Mesodermal cell (in vitro differentiated cells): ENCODE results near the gene SMAD3.
"Not testable (repeated sequence)": the region's sequence is repeated elsewhere in the genome, so short reads cannot be mapped to it uniquely, and the experiment has no call there.

ENCODE experiments used
- H3K27ac ChIP-seq: 2 replicates; pipeline ENCODE4 v1.7.0; 2013; ENCODE audit warnings: mild to moderate bottlenecking, low read depth, low read length, moderate library complexity; ENCODE audit not compliant: severe bottlenecking
- H3K36me3 ChIP-seq: 2 replicates; pipeline ENCODE4 v1.7.1; 2013; ENCODE audit warnings: mild to moderate bottlenecking, low read length, moderate library complexity; ENCODE audit not compliant: control insufficient read depth, insufficient read depth
- H3K4me1 ChIP-seq: one replicate; pipeline ENCODE4 v1.7.1; 2013; ENCODE audit warnings: mild to moderate bottlenecking, low read length; ENCODE audit not compliant: insufficient read depth, control insufficient read depth, poor library complexity, severe bottlenecking
- H3K4me3 ChIP-seq: 2 replicates; pipeline ENCODE4 v1.7.0; 2013; ENCODE audit warnings: low read length, control low read depth, mild to moderate bottlenecking; ENCODE audit not compliant: insufficient read depth, poor library complexity, severe bottlenecking; ENCODE audit errors: extremely low read depth
- H3K9me3 ChIP-seq: 2 replicates; pipeline ENCODE4 v1.7.1; 2013; ENCODE audit warnings: mild to moderate bottlenecking, low read length, moderate library complexity; ENCODE audit not compliant: control insufficient read depth
- WGBS, 2 experiments: methylation state at CpG; one replicate each; pipeline ENCODE4 v1.1.5; 2013; ENCODE audit warnings: missing lambda C conversion rate in 2 of 2; ENCODE audit not compliant: insufficient coverage in 2 of 2; 5-methylcytosine and 5-hydroxymethylcytosine counted together

Gene SMAD3

DNA sequence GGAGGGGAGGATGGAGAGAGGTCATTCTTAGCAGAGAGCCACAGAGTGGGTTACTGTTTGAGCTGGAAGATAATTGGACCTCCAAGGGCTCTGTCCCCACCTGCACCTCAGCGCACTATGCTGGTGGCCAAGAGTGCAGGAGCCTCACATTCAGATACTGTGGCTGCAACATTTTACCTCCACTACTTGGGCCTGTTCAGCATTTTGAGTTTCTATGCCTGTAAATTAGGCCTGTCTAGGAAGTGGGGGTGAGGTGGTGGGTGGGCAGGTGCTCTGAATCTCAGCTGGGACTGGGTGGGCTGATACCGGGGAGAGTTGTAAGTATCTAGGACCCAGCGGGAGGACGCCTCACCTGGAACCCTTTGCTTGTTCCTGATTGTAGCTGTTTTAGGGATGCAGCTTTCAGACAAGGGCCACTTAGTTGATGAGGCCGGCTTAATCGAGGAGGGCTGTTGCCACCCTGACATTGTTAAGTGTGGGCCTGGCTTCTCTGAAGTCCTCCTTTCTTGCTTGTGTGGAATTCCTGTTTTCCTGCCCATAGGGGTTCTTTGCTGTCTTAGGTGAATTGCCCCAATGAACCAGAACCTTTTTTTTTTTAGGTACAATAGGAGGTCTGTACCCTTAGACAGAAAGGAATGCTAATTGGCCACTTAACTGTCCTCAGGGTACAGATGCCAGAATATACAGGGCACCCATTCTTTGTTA lies 83.8 kb downstream of the SMAD3 start:
- Histone ChIP-seq H3K27ac (peak overlapping the region; percentile 99), H3K36me3 (peaks cover 1% of the 10 kb centered on the region), H3K4me1 (peaks cover 64% of the 10 kb centered on the region), H3K4me3 (no peak overlapping the region), H3K9me3 (no peaks in the 10 kb centered on the region)
- WGBS, 2 experiments = 52 to 62% methylated on average over 5 to 6 of the region's 6 CpGs

DNA sequence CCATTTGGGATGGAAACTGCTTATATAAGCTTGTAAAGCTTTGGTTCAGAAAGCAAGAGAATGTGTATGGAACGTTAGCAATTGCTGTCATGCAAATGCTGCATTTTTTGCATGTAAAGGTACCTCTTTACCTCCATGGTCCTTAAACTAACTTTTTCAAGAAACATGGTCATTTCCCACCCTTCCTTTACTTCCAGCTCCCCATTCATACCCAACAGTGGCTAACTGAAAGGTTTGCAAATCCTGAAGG lies 84.3 kb downstream of the SMAD3 start:
- H3K36me3 ChIP-seq = peaks cover 4% of the 10 kb centered on the region
- WGBS, 2 experiments = 20% methylated on average over 1 of the region's 1 CpG; no CpG with 5 or more reads in 1 of the 2 experiments
- no peaks in the 10 kb centered on the region for H3K9me3 ChIP-seq
- H3K27ac ChIP-seq = peak overlapping the region; percentile 99
- H3K4me3 ChIP-seq = no peak overlapping the region
- H3K4me1 ChIP-seq = peaks cover 59% of the 10 kb centered on the region

DNA sequence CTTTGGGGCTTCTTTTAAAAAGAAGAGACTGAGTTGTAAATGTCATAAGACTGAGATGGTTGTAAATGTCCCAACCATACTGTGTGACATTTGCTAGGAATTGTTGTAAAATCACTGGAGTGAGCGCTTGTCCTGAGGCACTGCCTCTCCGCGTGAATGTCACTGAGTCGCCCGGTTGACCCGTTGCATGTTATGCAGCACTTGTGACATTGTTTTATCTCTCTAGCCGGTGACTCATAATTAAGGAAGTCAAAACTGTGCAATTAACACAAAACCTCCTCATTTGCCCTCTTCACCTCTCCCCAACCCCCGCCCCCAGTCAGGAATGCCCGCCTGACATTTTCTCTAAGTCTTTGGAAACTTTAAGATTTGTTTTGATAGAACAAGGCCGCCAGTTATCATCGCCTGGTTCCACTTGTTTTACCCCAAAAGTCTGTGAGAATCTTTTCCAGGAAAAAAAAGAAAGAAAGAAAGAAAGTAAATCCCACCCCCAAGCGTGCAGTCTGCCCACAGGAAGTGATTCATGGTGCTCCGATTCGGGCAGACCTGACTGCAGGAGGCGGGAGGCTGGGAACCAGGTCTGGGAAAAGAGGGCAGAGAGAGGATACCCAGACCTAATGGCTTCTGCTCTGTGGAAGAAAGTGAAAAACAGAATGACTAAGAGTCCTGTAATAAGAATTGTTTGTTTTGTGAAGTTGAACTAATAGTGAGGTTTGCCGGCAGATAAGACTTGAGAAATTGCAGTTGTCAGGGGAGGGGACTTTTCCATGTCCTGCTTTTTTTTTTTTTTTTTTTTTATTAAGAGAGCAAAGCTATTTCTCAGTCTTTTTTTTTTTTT lies 84.8 kb downstream of the SMAD3 start:
- Histone ChIP-seq H3K4me3 (peak overlapping the region; percentile 6), H3K9me3 (no peaks in the 10 kb centered on the region), H3K27ac (peak overlapping the region; percentile 99), H3K4me1 (peaks cover 54% of the 10 kb centered on the region), H3K36me3 (peaks cover 9% of the 10 kb centered on the region)
- WGBS, 2 experiments = 8% methylated on average over 10 to 14 of the region's 16 CpGs

DNA sequence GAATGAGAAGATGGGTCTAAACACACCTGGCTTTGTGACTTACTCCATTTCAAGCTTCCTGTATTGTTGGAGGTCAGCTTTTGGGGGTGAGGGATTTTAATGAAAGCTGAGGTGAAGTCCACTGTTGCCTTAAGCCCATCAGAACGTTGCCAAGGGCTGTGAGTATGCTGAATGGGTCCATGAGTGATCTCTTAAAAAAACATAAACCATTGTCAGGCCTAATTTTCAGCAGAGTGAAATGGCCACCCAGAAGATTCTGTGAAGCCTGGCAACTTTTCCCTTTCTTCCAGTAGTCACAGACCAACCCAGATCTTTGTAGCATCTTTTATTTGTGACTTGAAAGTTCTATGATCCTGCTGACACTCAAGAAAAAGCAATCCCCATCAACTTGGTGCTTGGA lies 87.0 kb downstream of the SMAD3 start:
- peaks cover 32% of the 10 kb centered on the region for H3K4me1 ChIP-seq
- no peak overlapping the region for H3K27ac ChIP-seq
- H3K9me3 ChIP-seq = no peaks in the 10 kb centered on the region
- no peak overlapping the region for H3K4me3 ChIP-seq
- WGBS, 2 experiments = 20% methylated on average over 1 of the region's 1 CpG; no CpG with 5 or more reads in 1 of the 2 experiments
- peaks cover 21% of the 10 kb centered on the region for H3K36me3 ChIP-seq

DNA sequence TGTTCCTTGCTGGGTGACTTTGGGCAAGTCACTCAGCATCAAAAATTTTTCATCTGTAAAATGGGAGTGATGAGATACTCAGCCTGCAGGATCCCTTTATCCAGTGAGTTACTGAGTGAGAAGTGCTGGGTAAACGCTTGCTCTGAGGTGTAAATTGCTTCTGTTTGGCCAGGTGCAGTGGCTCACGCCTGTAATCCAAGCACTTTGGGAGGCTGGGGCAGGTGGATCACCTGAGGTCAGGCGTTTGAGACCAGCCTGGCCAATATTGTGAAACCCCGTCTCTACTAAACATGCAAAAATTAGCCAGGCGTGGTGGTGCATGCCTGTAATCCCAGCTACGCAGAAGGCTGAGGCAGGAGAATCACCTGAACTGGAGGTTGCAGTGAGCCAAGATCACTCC lies 87.6 kb downstream of the SMAD3 start:
- WGBS, 2 experiments = 90% methylated on average over 6 of the region's 6 CpGs
- H3K4me1 ChIP-seq = peaks cover 25% of the 10 kb centered on the region
- H3K36me3 ChIP-seq = peaks cover 21% of the 10 kb centered on the region
- H3K4me3 ChIP-seq, H3K9me3 ChIP-seq, H3K27ac ChIP-seq: not testable (repeated sequence)

DNA sequence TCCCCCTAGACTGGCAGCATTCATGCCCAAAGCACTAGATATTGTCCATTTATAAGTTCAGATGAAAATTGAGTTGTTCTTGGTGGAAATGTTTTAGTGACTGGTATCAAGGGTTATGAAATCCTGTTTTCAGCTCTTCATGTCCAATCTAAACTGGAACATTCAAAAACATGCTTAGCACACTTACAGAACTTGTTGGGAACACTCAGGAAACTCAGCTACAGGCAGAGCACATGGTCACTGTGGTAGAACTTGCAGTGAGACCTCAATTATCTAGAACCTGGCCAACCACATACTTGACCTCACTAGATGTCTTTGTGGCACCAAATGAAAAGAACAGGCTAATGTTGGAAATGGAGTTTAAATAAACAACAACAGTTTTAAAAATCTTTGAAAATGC lies 88.8 kb downstream of the SMAD3 start:
- Histone ChIP-seq H3K4me1 (peaks cover 13% of the 10 kb centered on the region), H3K36me3 (peaks cover 21% of the 10 kb centered on the region), H3K4me3 (no peak overlapping the region), H3K27ac (no peak overlapping the region), H3K9me3 (no peaks in the 10 kb centered on the region)

DNA sequence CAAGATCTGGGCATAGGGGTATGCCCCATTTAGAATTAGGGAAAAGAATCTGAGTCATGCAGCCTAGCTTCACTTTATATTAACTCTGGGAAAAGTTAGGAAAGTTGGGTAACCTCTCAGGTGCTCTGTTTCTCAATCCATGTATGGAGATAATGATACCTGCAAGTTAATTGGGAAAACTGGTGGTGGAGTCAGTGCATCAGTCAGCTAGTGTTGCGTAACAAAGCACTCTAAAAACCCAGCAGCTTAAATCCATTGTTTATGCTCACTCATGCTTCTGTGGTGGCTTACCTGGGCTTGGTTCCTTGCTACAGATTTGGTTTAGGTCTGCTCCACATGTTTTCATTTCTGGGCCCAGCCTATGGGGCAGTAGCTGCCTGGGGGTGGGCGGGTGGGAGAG lies 91.0 kb downstream of the SMAD3 start:
- Histone ChIP-seq H3K36me3 (peaks cover 25% of the 10 kb centered on the region), H3K4me3 (no peak overlapping the region), H3K9me3 (no peaks in the 10 kb centered on the region), H3K4me1 (peaks cover 1% of the 10 kb centered on the region), H3K27ac (no peak overlapping the region)
- 100% methylated on average over 1 of the region's 2 CpGs for WGBS, 2 experiments

DNA sequence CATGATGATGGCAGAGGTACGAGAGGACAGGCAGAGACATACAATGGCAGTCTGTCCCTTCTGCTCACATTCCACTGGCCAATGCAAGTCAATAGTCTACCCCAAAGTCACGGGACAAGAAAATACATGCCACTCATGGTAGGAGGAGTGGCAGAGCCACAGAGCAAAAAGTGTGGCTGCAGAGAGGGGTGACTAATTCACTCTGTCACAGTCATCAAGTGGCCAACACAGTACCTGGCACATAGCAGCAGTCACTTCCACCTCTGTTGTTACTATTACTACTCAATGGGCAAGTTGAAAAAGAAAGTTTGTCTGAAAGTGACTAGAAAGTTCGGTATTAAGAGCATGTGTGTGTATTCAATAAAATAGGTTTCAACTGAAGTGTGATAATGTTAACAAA lies 91.4 kb downstream of the SMAD3 start:
- H3K9me3 ChIP-seq = no peaks in the 10 kb centered on the region
- 90 to 100% methylated on average over 2 of the region's 3 CpGs for WGBS, 2 experiments
- no peak overlapping the region for H3K27ac ChIP-seq
- H3K4me3 ChIP-seq = no peak overlapping the region
- H3K4me1 ChIP-seq = peaks cover 5% of the 10 kb centered on the region
- H3K36me3 ChIP-seq = peaks cover 25% of the 10 kb centered on the region

DNA sequence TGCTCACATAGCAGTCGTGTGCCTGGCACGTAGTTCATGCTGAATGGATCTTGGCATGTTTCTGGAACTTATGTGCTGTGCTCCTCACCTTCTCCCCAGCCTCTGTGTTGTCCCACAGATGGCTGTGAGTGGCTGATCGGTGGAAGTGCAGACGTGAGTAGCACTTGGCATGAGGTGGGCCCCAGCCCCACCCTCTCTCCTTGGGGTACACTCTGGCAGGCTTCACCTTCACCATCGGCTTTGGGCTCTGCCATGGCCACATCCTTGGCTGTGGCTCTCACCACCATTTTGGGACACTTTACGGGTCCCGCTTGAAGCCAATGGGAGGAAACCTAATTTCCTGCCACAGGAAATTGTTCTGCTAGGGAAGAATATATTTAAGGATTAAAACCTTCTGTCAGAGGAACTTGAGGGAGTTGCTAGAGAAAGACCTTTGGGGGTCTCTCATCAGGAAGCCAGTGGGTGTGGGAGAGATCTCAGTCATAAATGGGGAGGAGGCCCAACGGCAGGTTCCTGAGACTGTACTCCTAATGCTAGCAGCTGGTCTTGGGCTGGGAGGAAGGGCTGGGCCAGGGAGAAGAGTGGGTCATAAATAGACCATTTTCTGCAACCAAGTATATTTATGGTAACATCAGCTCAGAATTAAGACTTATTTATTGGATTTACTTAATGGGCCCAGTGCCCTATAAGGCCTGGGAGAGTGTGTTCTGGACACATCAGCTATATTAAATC lies 92.3 kb downstream of the SMAD3 start:
- peaks cover 25% of the 10 kb centered on the region for H3K36me3 ChIP-seq
- H3K4me1 ChIP-seq = peaks cover 5% of the 10 kb centered on the region
- H3K27ac ChIP-seq = no peak overlapping the region
- H3K4me3 ChIP-seq = no peak overlapping the region
- 95 to 96% methylated on average over 7 to 8 of the region's 8 CpGs for WGBS, 2 experiments
- no peaks in the 10 kb centered on the region for H3K9me3 ChIP-seq

DNA sequence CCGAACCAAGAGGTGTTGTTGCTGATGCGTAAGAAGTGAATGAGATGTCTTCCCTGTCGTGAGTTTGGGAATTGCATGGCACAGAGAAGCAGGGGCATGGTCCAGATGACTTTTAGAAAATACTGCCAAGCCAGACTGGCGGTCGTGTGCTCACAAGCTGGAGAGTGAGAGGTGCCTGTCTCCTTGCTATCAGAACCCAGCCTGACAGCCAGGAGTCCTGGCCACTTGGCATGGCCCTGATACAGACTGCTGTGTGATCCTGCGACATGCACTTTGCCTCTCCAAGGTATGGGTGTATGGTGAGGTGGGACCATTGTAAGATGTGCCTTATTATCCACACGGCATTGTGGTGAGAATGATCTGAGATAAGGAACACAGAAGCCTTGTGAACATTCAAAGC lies 93.0 kb downstream of the SMAD3 start:
- Histone ChIP-seq H3K4me1 (peaks cover 6% of the 10 kb centered on the region), H3K4me3 (no peak overlapping the region), H3K27ac (no peak overlapping the region), H3K9me3 (no peaks in the 10 kb centered on the region), H3K36me3 (peaks cover 25% of the 10 kb centered on the region)
- 88 to 94% methylated on average over 6 to 7 of the region's 7 CpGs for WGBS, 2 experiments
